BLaER1 (cell line): ENCODE data around the gene TATDN3.

ENCODE experiments used
- H3K27ac ChIP-seq: shearing (Covaris generic); formaldehyde crosslinking; 2 replicates; pipeline ENCODE4 v1.8.1; 2022
- H3K27me3 ChIP-seq: shearing (Covaris generic); formaldehyde crosslinking; 2 replicates; pipeline ENCODE4 v1.8.1; 2022
- H3K36me3 ChIP-seq: shearing (Covaris generic); formaldehyde crosslinking; 2 replicates; pipeline ENCODE4 v1.8.1; 2022
- H3K4me1 ChIP-seq: shearing (Covaris generic); formaldehyde crosslinking; 2 replicates; pipeline ENCODE4 v1.8.1; 2022
- H3K4me2 ChIP-seq: shearing (Covaris generic); formaldehyde crosslinking; 2 replicates; pipeline ENCODE4 v1.8.1; 2022
- H3K4me3 ChIP-seq: shearing (Covaris generic); formaldehyde crosslinking; 2 replicates; pipeline ENCODE4 v1.8.1; 2022
- H3K9ac ChIP-seq: shearing (Covaris generic); formaldehyde crosslinking; 2 replicates; pipeline ENCODE4 v1.8.1; 2022
- H3K9me3 ChIP-seq: shearing (Covaris generic); formaldehyde crosslinking; 2 replicates; pipeline ENCODE4 v1.8.1; 2022
- H4K20me1 ChIP-seq: shearing (Covaris generic); formaldehyde crosslinking; 2 replicates; pipeline ENCODE4 v1.8.1; 2022
- Cebpa-rat ChIP-seq: shearing (Covaris generic); IDR thresholded peaks from 2 replicates; pipeline ENCODE4 v1.8.1; 2022

Gene TATDN3

DNA sequence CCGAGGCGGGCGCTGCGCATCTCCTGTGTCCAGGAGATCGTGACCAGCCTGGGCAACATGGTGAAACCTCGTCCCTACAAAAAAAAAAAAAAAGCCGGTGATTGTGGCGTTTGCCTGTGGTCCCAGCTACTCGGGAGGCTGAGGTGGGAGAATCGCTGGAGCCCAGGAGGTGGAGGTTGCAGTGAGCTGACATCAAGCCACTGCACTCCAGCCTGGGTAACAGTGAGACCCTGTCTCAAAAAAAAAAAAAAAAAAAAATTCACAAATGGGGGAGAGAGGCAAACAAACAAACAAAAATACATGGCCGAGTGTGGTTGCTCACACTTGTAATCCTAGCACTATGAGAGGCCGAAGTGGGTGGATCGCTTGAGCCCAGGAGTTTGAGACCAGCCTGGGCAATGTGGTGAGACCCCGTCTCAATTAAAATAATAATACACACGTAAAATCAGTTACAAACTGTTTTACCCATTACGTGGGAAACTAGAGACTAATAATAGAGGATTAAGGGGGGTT is 758 bp downstream of the TATDN3 start:
- Histone ChIP-seq H4K20me1 (peaks cover 8% of the 10 kb centered on the region; the same call in 1 of the 2 replicates), H3K27ac (peak overlapping the region; percentile 92), H3K9me3 (no peaks in the 10 kb centered on the region), H3K4me1 (peaks cover 56% of the 10 kb centered on the region), H3K4me3 (peak overlapping the region; percentile 86), H3K36me3 (peaks cover 22% of the 10 kb centered on the region), H3K4me2 (peak overlapping the region; percentile 92), H3K9ac (peak overlapping the region; percentile 94), H3K27me3 (no peaks in the 10 kb centered on the region)
- TF ChIP-seq Cebpa-rat: no peak

- Histone ChIP-seq H3K27me3 (no peaks in the 10 kb centered on the region), H3K36me3 (peaks cover 33% of the 10 kb centered on the region), H3K4me3 (no peak overlapping the region), H3K4me1 (peaks cover 47% of the 10 kb centered on the region), H3K9me3 (no peaks in the 10 kb centered on the region), H3K4me2 (peak overlapping the region; percentile 92), H4K20me1 (no peaks in the 10 kb centered on the region), H3K27ac (peak overlapping the region; percentile 66), H3K9ac (no peak overlapping the region)
- no peak for TF ChIP-seq Cebpa-rat
These were observed 2.9 kb downstream of the TATDN3 start for GRCh38 chr1:212794561-212795014.

- no peak overlapping the region for H3K27ac ChIP-seq
- no peak overlapping the region for H3K4me3 ChIP-seq
- H3K4me1 ChIP-seq: peaks cover 33% of the 10 kb centered on the region
- H4K20me1 ChIP-seq: no peaks in the 10 kb centered on the region
- no peak overlapping the region for H3K9ac ChIP-seq
- H3K4me2 ChIP-seq: no peak overlapping the region
- no peaks in the 10 kb centered on the region for H3K27me3 ChIP-seq
- no peak for TF ChIP-seq Cebpa-rat
- no peaks in the 10 kb centered on the region for H3K9me3 ChIP-seq
- H3K36me3 ChIP-seq: peaks cover 56% of the 10 kb centered on the region
These were observed 6.0 kb downstream of the TATDN3 start for GRCh38 chr1:212797681-212798080.

DNA sequence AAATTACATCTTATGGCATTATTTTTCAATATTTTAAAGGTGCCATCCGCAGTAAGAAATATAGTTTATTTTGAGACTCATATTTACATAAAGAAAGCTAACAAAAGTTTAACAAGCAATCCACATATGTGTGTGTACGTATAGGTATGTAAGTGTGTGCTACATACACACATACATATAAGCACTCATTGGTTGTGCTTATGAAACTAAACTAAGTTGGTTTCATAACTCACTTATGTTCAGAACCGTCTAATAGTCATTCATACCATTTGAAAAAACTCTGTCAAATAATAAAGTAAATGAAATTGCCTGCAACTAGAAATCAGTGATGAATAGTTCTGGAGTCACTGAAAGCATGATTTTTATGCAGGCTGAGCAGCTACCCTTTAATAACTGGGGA is 14.1 kb downstream of the TATDN3 start:
- H4K20me1 ChIP-seq: no peaks in the 10 kb centered on the region
- no peak overlapping the region for H3K4me3 ChIP-seq
- no peak overlapping the region for H3K27ac ChIP-seq
- no peak overlapping the region for H3K9ac ChIP-seq
- H3K4me1 ChIP-seq: no peaks in the 10 kb centered on the region
- H3K4me2 ChIP-seq: no peak overlapping the region
- H3K27me3 ChIP-seq: no peaks in the 10 kb centered on the region
- no peaks in the 10 kb centered on the region for H3K9me3 ChIP-seq
- peaks cover 67% of the 10 kb centered on the region for H3K36me3 ChIP-seq
- TF ChIP-seq Cebpa-rat: no peak

DNA sequence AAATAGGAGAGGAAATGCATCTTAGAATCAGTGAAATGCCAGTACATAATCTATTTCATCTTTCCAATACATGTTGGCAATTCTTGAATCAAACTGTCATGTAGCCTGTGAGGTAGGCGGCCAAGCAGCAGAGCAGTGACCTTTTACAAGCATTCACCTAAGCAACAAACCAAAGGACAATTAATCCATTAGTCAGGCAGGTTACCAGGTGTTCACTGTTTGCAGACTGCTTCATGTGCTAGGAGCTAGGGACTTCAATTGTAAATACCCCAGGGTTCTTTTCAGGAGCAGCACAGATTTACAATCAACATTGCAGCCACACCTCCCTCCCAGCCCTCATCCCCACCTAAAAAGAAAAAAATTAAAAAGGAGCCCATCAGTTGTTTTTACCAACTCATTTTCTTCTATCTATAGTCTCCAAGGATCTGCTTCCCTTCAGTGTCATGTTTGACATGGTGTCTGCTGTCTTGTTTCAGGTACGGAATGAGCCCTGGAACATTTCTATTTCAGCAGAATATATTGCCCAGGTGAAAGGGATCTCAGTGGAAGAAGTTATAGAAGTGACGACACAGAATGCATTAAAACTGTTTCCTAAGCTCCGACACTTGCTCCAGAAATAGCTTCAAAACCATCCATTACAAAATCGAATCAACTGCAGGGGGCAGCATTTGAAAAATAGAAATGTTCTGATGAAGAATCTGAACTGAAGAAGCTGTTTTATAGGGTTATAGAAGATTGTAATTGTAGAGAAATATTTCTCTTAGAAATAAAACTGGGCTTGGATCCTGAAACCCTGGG is 23.0 kb downstream of the TATDN3 start:
- no peak for TF ChIP-seq Cebpa-rat
- H3K4me3 ChIP-seq: no peak overlapping the region
- H3K27ac ChIP-seq: no peak overlapping the region

DNA sequence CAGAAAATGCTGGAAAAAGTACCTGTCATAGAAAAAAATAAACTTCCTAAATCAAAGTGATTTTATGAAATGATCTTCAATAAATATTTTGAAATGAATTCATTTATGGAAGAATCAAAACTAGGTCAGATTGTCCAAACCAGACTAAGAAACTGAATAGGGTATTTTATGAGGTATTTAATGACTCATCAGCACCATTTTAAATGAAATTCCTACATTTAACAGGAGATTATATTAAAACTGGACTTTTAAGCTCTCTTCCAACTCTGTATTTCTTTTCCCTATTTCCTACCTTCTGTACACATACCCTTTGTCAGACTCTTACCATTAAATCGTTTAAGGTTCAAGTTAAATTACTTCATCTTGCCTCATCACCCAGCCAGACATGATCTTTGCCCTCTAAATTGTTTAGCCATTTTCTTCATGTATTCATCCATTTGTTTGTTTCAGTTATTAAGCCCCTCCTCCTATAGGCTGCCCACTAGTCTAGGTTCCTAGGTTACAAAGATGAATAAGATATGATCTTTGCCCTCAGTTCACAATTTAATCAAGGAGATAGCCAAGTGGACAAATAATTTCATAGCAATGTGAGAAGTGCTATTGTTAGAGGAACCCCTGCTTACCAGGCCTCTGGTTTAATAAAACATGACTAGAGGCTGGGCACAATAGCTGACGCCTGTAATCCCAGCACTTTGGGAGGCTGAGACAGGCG is 25.0 kb downstream of the TATDN3 start:
- Histone ChIP-seq H3K4me3 (no peak overlapping the region), H3K9ac (no peak overlapping the region), H3K27me3 (no peaks in the 10 kb centered on the region), H3K27ac (no peak overlapping the region), H3K36me3 (peaks cover 21% of the 10 kb centered on the region), H3K4me1 (no peaks in the 10 kb centered on the region), H3K9me3 (no peaks in the 10 kb centered on the region), H3K4me2 (no peak overlapping the region), H4K20me1 (no peaks in the 10 kb centered on the region)
- no peak for TF ChIP-seq Cebpa-rat

More for the DNA sequence above, 23.0 kb downstream of the TATDN3 start:
- Histone ChIP-seq H3K36me3 (peaks cover 26% of the 10 kb centered on the region), H3K9me3 (no peaks in the 10 kb centered on the region), H4K20me1 (no peaks in the 10 kb centered on the region), H3K4me1 (no peaks in the 10 kb centered on the region), H3K9ac (no peak overlapping the region), H3K4me2 (no peak overlapping the region), H3K27me3 (no peaks in the 10 kb centered on the region)

GRCh38 chr1:212819726-212820125 is 28.0 kb downstream of the TATDN3 start:
- no peaks in the 10 kb centered on the region for H3K27me3 ChIP-seq
- peaks cover 9% of the 10 kb centered on the region for H3K9me3 ChIP-seq
- no peaks in the 10 kb centered on the region for H3K4me1 ChIP-seq
- H4K20me1 ChIP-seq: no peaks in the 10 kb centered on the region
- H3K4me3 ChIP-seq: no peak overlapping the region
- H3K9ac ChIP-seq: no peak overlapping the region
- H3K27ac ChIP-seq: no peak overlapping the region
- no peak for TF ChIP-seq Cebpa-rat
- peaks cover 6% of the 10 kb centered on the region; the same call in 1 of the 2 replicates for H3K36me3 ChIP-seq
- no peak overlapping the region for H3K4me2 ChIP-seq

DNA sequence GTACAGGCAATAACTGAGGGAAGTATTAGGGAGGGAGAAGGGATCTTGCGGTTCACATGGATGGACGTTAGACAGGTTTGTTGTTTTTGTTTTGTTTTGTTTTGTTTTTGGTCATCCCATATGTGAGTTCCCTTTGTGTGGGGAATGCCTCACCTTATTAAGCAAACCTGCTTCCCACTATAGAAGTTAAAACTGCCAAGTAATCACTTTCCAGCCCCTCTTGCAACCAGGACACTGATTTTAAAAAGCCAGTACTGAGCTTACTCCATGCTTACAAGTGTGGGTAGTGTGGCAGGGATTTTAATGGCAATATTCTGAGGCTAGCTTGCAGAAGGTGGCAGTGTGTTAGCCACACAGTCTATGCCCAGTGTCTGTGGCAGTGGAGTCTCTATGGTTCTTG is 29.3 kb downstream of the TATDN3 start:
- Histone ChIP-seq H3K27ac (no peak overlapping the region), H3K4me3 (no peak overlapping the region), H3K4me1 (no peaks in the 10 kb centered on the region), H3K9ac (no peak overlapping the region), H3K9me3 (peaks cover 22% of the 10 kb centered on the region), H4K20me1 (no peaks in the 10 kb centered on the region), H3K4me2 (no peak overlapping the region), H3K27me3 (no peaks in the 10 kb centered on the region), H3K36me3 (0 out of 2 replicates have a peak, but pooled peaks cover 6% of the 10 kb centered on the region)
- TF ChIP-seq Cebpa-rat: no peak

DNA sequence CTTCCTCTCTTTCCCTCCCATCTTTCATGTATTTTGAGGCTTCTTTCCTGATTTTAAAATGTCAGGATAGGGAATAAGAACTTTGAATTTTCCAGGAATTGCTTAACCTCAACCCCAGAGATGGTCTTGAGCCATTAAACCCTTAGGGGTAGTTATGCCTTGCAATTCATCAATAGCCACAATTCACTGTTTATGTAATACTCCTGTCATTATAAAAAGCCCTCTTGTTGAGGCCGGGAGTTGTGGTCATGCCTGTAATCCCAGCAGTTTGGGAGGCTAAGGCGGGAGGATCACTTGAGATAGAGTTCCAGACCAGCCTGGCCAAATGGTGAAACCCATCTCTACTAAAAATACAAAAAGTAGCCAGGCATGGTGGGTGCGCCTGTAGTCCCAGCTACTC is 31.3 kb downstream of the TATDN3 start:
- Histone ChIP-seq H3K27me3 (no peaks in the 10 kb centered on the region), H3K9ac (no peak overlapping the region), H3K36me3 (0 out of 2 replicates have a peak, but pooled peaks cover 10% of the 10 kb centered on the region), H3K4me3 (no peak overlapping the region), H3K4me2 (no peak overlapping the region), H3K27ac (no peak overlapping the region), H3K9me3 (peaks cover 34% of the 10 kb centered on the region), H3K4me1 (no peaks in the 10 kb centered on the region), H4K20me1 (no peaks in the 10 kb centered on the region)
- no peak for TF ChIP-seq Cebpa-rat

GRCh38 chr1:212824201-212824600 is 32.5 kb downstream of the TATDN3 start:
- H3K4me3 ChIP-seq: no peak overlapping the region
- no peaks in the 10 kb centered on the region for H4K20me1 ChIP-seq
- H3K4me1 ChIP-seq: no peaks in the 10 kb centered on the region
- H3K27me3 ChIP-seq: no peaks in the 10 kb centered on the region
- no peak overlapping the region for H3K9ac ChIP-seq
- H3K9me3 ChIP-seq: peaks cover 34% of the 10 kb centered on the region
- no peak overlapping the region for H3K4me2 ChIP-seq
- no peak for TF ChIP-seq Cebpa-rat
- H3K27ac ChIP-seq: no peak overlapping the region
- H3K36me3 ChIP-seq: 0 out of 2 replicates have a peak, but pooled peaks cover 10% of the 10 kb centered on the region
